Neural cell (in vitro differentiated cells): ENCODE results near the gene AP2A2. TPM values are rescaled to one million over a fixed set of nuclear protein-coding genes. Genes with fewer than 3 reads are reported as not detected.

Source experiments
- H2AFZ ChIP-seq: fragments of 200-600, 300-800 bp; sonication (generic), shearing (Covaris generic); 2 replicates; pipeline ENCODE4 v1.6.0; 2014; ENCODE audit warnings: low read depth, mild to moderate bottlenecking, antibody characterized with exemption, low read length, moderate library complexity
- H3F3A ChIP-seq: fragments of 200-600 bp; shearing (Covaris generic); 2 replicates; pipeline ENCODE4 v1.6.1; 2016; ENCODE audit warnings: mild to moderate bottlenecking, moderate library complexity, mixed read lengths, antibody characterized with exemption, low read length; ENCODE audit not compliant: insufficient read depth, poor library complexity, severe bottlenecking
- H3K27ac ChIP-seq: fragments of 200-600, 300-800 bp; sonication (generic), shearing (Covaris generic); 2 replicates; pipeline ENCODE4 v1.5.1; 2014; ENCODE audit warnings: mild to moderate bottlenecking, low read length, moderate library complexity
- H3K27me3 ChIP-seq: fragments of 300-800, 200-600 bp; sonication (generic), shearing (Covaris generic); 2 replicates; pipeline ENCODE4 v1.6.0; 2014; ENCODE audit warnings: mild to moderate bottlenecking, low read depth, low read length, moderate library complexity; ENCODE audit not compliant: insufficient read depth
- H3K36me3 ChIP-seq: fragments of 300-800, 200-600 bp; sonication (generic), shearing (Covaris generic); 2 replicates; pipeline ENCODE4 v1.5.1; 2014; ENCODE audit warnings: mild to moderate bottlenecking, antibody characterized with exemption, low read length, moderate library complexity; ENCODE audit not compliant: insufficient read depth
- H3K4me2 ChIP-seq: fragments of 300-800, 200-600 bp; sonication (generic), shearing (Covaris generic); 2 replicates; pipeline ENCODE4 v1.6.0; 2014; ENCODE audit warnings: mild to moderate bottlenecking, low read length
- H3K4me3 ChIP-seq: fragments of 300-800, 200-600 bp; sonication (generic), shearing (Covaris generic); 2 replicates; pipeline ENCODE4 v1.5.1; 2014; ENCODE audit warnings: mild to moderate bottlenecking, low read length, moderate library complexity
- H3K79me2 ChIP-seq: fragments of 200-600 bp; shearing (Covaris generic); replicated peaks from 2 replicates; pipeline ENCODE4 v1.6.0; 2014; ENCODE audit warnings: mild to moderate bottlenecking, low read length, moderate library complexity; ENCODE audit not compliant: insufficient read depth
- H3K9ac ChIP-seq: fragments of 300-800, 200-600 bp; sonication (generic), shearing (Covaris generic); 2 replicates; pipeline ENCODE4 v1.6.1; 2016; ENCODE audit warnings: mild to moderate bottlenecking, low read length, mixed read lengths
- H3K9me2 ChIP-seq: fragments of 200-600 bp; shearing (Covaris generic); 2 replicates; pipeline ENCODE4 v1.6.1; 2016; ENCODE audit warnings: mild to moderate bottlenecking, low read length, mixed read lengths; ENCODE audit not compliant: insufficient read depth
- H3K9me3 ChIP-seq: fragments of 200-600, 300-800 bp; sonication (generic), shearing (Covaris generic); 2 replicates; pipeline ENCODE4 v1.6.1; 2016; ENCODE audit warnings: mild to moderate bottlenecking, mixed run types, low read length, moderate library complexity, mixed read lengths
- H4K20me1 ChIP-seq: fragments of 200-600 bp; shearing (Covaris generic); 2 replicates; pipeline ENCODE4 v1.6.1; 2016; ENCODE audit warnings: mild to moderate bottlenecking, mixed run types; ENCODE audit not compliant: insufficient read depth
- EP300 ChIP-seq: fragments of 450-650 bp; conservative IDR thresholded peaks from 2 replicates; pipeline ENCODE4 v1.6.1; 2014; ENCODE audit warnings: antibody characterized with exemption, mild to moderate bottlenecking, moderate library complexity; ENCODE audit not compliant: poor library complexity, severe bottlenecking
- EZH2 ChIP-seq: fragments of 200-600, 300-800 bp; shearing (Covaris generic), sonication (generic); IDR thresholded peaks from 2 replicates; pipeline ENCODE4 v1.6.1; 2014; ENCODE audit warnings: antibody characterized with exemption, low read length, borderline replicate concordance, mild to moderate bottlenecking; ENCODE audit not compliant: insufficient read depth, poor library complexity, severe bottlenecking
- MXI1 ChIP-seq: fragments of 450-650 bp; conservative IDR thresholded peaks from 2 replicates; pipeline ENCODE4 v1.6.1; 2014; ENCODE audit warnings: antibody characterized with exemption, mild to moderate bottlenecking; ENCODE audit not compliant: poor library complexity, severe bottlenecking
- POLR2AphosphoS5 ChIP-seq: IDR thresholded peaks from 2 replicates; pipeline ENCODE4 v1.6.1; 2012
- RAD21 ChIP-seq: fragments of 450-650 bp; conservative IDR thresholded peaks from 2 replicates; pipeline ENCODE4 v1.6.1; 2014; ENCODE audit warnings: antibody characterized with exemption, mild to moderate bottlenecking, moderate library complexity
- SMC3 ChIP-seq: fragments of 450-650 bp; conservative IDR thresholded peaks from 2 replicates; pipeline ENCODE4 v1.6.1; 2014; ENCODE audit warnings: antibody characterized with exemption, mild to moderate bottlenecking, moderate library complexity; ENCODE audit not compliant: poor library complexity
- TAF1 ChIP-seq: IDR thresholded peaks from 2 replicates; pipeline ENCODE4 v1.6.1; 2012; ENCODE audit warnings: low read depth
- polyA plus RNA-seq: library from polyadenylated mRNA; depleted of rRNA; stranded (reverse); fragments of >200 nt; gene quantifications from 2 replicates; pipeline ENCODE4 v1.2.3, GENCODE V29; 2014
- TF ChIP-seq, protein P1 (sequence below): fragments of 450-650 bp; IDR thresholded peaks from 2 replicates; pipeline ENCODE4 v1.5.1; 2014; ENCODE audit warnings: antibody characterized with exemption, mild to moderate bottlenecking, moderate library complexity; ENCODE audit not compliant: poor library complexity, severe bottlenecking
- TF ChIP-seq, protein P2 (sequence below): IDR thresholded peaks from 2 replicates; pipeline ENCODE4 v1.6.1; 2012; ENCODE audit warnings: borderline replicate concordance

AP2A2 gene
- polyA plus RNA-seq, 1 donor from 2014 or later = 46.5 TPM

- Histone ChIP-seq H3K4me3 (no peak overlapping the region), H4K20me1 (no peaks in the 10 kb centered on the region), H3K27ac (no peak overlapping the region), H3K4me2 (no peak overlapping the region), H3K36me3 (no peaks in the 10 kb centered on the region), H3K9me2 (no peaks in the 10 kb centered on the region), H3F3A (no peaks in the 10 kb centered on the region), H3K9ac (no peak overlapping the region), H3K27me3 (no peaks in the 10 kb centered on the region), H3K9me3 (no peaks in the 10 kb centered on the region), H3K79me2 (no peaks in the 10 kb centered on the region), H2AFZ (no peak overlapping the region)
- TF ChIP-seq RAD21 (peak; percentile 66), SMC3 (peak; percentile 34), POLR2AphosphoS5 (no peak)
- TF ChIP-seq, protein P1, sequence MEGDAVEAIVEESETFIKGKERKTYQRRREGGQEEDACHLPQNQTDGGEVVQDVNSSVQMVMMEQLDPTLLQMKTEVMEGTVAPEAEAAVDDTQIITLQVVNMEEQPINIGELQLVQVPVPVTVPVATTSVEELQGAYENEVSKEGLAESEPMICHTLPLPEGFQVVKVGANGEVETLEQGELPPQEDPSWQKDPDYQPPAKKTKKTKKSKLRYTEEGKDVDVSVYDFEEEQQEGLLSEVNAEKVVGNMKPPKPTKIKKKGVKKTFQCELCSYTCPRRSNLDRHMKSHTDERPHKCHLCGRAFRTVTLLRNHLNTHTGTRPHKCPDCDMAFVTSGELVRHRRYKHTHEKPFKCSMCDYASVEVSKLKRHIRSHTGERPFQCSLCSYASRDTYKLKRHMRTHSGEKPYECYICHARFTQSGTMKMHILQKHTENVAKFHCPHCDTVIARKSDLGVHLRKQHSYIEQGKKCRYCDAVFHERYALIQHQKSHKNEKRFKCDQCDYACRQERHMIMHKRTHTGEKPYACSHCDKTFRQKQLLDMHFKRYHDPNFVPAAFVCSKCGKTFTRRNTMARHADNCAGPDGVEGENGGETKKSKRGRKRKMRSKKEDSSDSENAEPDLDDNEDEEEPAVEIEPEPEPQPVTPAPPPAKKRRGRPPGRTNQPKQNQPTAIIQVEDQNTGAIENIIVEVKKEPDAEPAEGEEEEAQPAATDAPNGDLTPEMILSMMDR = peak; percentile 67
Measured at GRCh38 chr11:898143-898511, 27.5 kb upstream of the AP2A2 start.

- Histone ChIP-seq H3K9ac (no peak overlapping the region), H3K36me3 (no peaks in the 10 kb centered on the region), H3K27ac (no peak overlapping the region), H3K4me2 (no peak overlapping the region), H2AFZ (no peak overlapping the region), H3F3A (no peaks in the 10 kb centered on the region), H3K79me2 (no peaks in the 10 kb centered on the region), H3K4me3 (no peak overlapping the region), H3K9me2 (no peaks in the 10 kb centered on the region), H3K9me3 (no peaks in the 10 kb centered on the region), H3K27me3 (no peaks in the 10 kb centered on the region), H4K20me1 (no peaks in the 10 kb centered on the region)
- TF ChIP-seq, protein P2, sequence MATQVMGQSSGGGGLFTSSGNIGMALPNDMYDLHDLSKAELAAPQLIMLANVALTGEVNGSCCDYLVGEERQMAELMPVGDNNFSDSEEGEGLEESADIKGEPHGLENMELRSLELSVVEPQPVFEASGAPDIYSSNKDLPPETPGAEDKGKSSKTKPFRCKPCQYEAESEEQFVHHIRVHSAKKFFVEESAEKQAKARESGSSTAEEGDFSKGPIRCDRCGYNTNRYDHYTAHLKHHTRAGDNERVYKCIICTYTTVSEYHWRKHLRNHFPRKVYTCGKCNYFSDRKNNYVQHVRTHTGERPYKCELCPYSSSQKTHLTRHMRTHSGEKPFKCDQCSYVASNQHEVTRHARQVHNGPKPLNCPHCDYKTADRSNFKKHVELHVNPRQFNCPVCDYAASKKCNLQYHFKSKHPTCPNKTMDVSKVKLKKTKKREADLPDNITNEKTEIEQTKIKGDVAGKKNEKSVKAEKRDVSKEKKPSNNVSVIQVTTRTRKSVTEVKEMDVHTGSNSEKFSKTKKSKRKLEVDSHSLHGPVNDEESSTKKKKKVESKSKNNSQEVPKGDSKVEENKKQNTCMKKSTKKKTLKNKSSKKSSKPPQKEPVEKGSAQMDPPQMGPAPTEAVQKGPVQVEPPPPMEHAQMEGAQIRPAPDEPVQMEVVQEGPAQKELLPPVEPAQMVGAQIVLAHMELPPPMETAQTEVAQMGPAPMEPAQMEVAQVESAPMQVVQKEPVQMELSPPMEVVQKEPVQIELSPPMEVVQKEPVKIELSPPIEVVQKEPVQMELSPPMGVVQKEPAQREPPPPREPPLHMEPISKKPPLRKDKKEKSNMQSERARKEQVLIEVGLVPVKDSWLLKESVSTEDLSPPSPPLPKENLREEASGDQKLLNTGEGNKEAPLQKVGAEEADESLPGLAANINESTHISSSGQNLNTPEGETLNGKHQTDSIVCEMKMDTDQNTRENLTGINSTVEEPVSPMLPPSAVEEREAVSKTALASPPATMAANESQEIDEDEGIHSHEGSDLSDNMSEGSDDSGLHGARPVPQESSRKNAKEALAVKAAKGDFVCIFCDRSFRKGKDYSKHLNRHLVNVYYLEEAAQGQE = no peak
- no peak for TF ChIP-seq POLR2AphosphoS5
Measured at GRCh38 chr11:898540-899190, 27.0 kb upstream of the AP2A2 start.

DNA sequence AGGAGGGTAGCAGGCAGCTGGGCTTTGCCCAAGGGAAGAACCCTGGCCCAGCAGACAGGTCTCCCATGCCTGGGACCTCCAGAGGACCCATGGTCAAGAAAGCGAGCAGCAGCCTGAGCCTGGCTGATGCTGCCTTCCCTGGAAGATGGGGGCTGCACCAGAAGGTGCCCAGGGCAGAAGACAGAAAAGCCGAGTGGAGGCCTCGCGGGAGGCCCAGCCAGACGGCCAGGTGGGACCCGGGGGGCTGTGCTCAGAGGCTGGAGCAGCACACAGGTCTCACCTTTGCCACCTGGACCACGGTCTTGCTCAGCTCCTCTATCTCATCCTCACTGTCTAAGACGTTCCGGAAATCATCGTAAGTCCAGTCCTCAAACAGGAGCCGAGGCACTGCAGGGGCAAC is 25.9 kb upstream of the AP2A2 start:
- Histone ChIP-seq H2AFZ (no peak overlapping the region), H3K79me2 (no peaks in the 10 kb centered on the region), H3K4me3 (no peak overlapping the region), H3K36me3 (no peaks in the 10 kb centered on the region), H3K27ac (no peak overlapping the region), H3K9me3 (no peaks in the 10 kb centered on the region), H3K9ac (no peak overlapping the region), H3K9me2 (no peaks in the 10 kb centered on the region), H3K27me3 (no peaks in the 10 kb centered on the region), H4K20me1 (no peaks in the 10 kb centered on the region), H3F3A (no peaks in the 10 kb centered on the region), H3K4me2 (no peak overlapping the region)
- no peak for TF ChIP-seq POLR2AphosphoS5
- TF ChIP-seq, protein P2 = no peak
- no peak for TF ChIP-seq EZH2
- no peak for TF ChIP-seq EP300
- no peak for TF ChIP-seq SMC3
- no peak for TF ChIP-seq TAF1
- TF ChIP-seq, protein P1 = no peak
- TF ChIP-seq MXI1 = no peak
- no peak for TF ChIP-seq RAD21
